ENCODE results near the gene STK32C.

Gene STK32C

DNA sequence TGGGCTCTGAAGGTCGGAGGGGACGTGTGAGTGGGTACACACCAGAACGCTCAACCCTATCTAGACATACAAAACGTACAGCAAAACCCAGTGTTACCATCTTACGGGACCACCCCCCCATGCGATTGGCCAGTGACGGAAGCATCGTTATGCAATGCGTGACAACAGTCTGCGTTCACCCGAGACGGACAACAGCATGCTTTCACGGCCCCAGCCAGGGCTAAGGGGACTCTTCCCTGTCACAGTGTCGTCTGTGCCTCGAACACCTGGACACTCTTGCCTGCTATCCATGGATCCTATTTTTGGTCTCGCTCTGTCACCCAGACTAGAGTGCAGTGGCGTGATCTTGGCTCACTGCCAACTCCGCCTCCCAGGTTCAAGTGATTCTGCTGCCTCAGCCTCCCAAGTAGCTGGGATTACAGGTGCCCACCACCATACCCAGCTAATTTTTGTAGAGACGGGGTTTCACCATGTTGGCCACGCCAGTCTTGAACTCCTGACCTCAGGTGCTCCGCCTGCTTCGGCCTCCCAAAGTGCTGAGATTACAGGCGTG is 97.7 kb downstream of the STK32C start:
- no peak for DNase-seq (ENCODE audit: low spot score)

GRCh38 chr10:132209130-132209529 is 98.6 kb downstream of the STK32C start:
- no peak for DNase-seq (ENCODE audit: low spot score)

GRCh38 chr10:132208462-132209050 is 99.2 kb downstream of the STK32C start:
- no peak for DNase-seq (ENCODE audit: low spot score)

DNA sequence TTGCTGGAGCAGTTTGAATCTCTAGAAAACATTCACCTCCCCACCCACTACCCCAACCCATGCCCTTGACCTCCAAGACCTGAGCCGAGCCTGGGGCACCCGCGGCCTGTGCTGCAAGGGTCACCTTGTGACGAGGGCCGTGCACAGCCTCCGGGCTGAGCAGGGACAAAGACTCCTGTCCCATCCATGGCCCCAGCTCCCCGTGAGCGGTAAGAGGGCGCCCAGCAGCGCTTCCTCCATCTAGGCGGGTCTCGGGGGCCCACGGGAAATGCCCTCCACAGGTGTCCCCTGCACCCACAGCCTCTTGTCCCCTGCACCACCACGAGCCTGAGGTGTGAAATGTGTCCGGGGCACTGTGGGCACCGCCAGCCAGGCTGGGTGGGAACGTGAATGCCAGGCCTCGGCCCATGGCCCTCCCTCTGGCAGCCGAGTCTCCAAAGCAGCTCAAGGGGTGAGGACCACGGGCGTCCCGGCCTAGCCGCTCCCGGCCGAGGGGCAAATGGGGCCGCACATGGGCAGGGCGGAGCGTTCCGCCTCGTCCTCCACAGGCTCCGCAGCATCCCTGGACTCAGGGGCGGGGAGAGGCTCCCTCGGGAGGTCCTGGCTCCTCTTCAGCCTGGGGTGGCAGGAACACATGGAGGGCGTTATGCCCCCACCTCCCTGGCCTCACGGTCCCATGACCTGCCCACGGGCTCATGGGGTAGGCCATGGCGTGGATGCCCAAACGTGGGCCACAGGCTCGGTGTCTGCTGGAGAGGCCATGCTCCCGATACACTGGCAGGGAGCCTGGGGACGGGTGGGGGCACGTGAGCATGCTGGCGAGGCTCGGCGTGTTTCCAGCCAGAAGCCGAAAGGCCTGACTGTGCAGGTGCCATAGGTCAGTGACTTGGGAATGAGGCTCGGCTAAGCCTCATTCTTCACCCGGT is 100.0 kb downstream of the STK32C start:
- DNase-seq (ENCODE audit: low spot score): no peak

DNA sequence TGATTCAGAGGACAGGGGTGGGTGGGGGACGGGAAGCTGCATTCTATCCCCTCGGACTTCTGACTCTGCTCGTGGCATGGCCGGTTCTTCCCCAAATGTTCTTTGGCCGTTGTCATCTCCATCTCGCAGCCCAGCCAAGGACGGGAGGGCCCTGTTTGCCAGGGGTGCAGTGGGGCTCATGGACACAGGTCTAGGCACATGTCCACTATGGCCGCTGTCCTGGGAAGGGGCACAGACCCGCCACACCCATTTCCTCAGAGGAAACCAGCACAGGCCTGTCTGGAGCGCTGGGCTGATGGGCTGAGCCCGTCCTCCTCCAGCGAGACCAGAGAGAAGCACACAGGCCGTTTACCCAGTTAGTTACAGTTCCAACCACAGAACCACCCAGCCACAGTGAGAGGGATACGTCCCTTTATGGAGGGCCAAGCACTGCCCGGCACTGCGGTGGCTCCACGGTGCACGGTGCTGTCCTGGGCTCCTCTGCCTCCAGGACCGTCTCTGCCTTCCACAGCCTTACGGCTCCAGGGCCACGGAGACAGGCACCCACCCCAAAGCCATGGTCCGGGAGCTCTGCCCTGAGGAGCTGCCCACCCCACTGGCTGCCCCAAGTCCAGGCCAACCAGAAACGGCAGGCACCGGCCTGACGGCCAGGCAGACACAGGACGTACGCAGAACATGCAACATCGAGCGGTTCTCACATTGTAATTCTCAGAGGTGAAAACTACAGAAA is 100.8 kb downstream of the STK32C start:
- DNase-seq (ENCODE audit: low spot score): no peak

DNA sequence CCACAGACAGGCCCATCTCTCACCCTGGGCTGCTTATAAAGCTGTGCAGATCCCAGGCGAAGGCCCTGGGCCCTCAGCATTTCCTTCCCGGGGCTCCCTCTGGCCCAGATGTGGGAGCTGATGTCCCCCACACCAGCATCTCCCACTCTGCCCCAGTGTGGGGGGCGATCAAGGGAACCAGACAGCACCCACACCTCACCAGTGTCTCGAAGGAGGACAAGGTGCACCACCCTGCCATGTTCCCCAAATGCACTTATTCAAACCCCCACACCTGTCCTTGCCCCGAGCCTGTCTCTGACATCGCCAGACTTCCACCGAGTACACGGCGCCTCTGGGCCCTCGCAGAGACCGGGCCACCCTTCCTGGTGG is 101.4 kb downstream of the STK32C start:
- no peak for DNase-seq (ENCODE audit: low spot score)

- DNase-seq (ENCODE audit: low spot score): no peak
Measured at GRCh38 chr10:132205650-132206376, 101.9 kb downstream of the STK32C start.

GRCh38 chr10:132204781-132205473 is 102.8 kb downstream of the STK32C start:
- DNase-seq (ENCODE audit: low spot score): no peak

DNA sequence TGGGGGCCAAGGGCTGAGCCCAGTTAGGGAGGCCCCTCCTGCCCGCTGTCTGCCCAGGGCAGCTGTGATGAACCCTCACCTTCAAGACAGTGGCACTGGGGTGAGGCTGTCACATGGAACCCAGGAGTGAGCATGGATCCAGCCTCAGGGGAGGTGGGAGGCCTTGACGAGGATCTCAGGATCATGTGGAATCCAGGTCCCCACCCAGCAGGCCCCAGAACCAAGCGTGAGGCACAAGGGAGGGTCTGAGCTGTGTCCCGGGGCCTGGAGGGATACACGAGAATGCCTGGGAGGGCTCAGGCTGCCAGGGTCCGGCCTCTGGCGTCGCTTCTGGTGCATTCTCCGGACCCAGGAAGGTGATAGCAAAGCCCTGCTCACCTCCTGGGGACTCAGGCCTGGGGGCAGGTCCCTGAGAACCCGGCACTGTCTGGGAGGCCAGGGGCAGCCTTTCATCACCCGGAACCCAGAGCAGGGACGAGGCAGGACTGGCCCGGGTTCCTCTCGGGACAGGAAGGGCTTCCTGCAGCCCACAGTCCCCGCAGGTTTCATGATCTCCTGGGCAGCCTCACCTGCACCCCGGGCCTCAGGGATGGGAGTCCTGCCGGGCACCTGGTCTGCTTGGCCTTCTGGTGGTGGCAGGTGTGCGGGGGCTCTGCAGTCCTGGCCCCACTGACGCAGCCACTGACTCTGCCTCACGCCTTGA is 103.5 kb downstream of the STK32C start:
- DNase-seq (ENCODE audit: low spot score): no peak

- DNase-seq (ENCODE audit: low spot score): no peak
Measured at GRCh38 chr10:132203256-132204077, 104.3 kb downstream of the STK32C start.

DNA sequence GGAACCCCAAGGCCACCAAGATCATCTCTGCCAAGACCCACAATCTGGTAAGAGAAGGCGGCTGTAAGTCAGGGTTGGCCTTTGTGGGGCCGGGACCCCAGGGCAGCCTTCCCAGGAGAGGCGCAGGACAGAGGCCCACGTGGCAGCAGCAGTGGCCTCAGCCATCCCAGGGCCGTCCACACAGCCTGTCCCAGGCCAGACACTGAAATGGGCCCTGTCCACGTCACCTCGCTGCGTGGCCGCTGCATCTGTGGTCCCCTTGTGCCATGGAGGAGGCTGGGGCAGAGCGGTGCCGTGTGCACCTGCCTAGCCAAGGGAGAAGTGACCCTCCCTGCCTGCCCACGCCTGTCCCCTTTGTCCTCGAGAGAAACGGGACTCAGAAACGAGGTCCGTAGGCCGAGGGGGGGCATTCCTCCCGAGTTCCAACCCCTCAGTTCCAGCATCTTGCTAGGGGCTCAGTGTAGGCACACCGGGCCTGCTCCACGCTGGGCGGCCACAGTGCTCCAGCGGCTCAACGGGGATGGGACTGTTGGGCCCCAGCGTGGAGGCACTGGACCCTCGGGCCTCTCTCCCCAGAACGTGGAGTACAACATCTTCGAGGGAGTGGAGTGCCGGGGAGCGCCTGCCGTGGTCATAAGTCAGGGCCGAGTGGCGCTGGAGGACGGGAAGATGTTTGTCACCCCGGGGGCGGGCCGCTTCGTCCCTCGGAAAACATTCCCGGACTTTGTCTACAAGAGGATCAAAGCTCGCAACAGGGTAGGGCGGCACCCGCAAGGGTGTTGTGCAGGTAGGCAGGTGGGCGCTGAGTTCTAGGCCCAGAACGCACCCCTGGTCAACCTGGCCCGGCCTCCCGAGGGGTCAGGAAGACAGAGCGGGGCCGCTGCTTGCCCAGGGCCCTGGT is 105.4 kb downstream of the STK32C start:
- DNase-seq (ENCODE audit: low spot score): no peak

GRCh38 chr10:132201111-132201969 is 106.4 kb downstream of the STK32C start:
- DNase-seq (ENCODE audit: low spot score): no peak

- DNase-seq (ENCODE audit: low spot score): no peak
Measured at GRCh38 chr10:132200344-132201110, 107.2 kb downstream of the STK32C start.

- no peak for DNase-seq (ENCODE audit: low spot score)
Measured at GRCh38 chr10:132199854-132200311, 107.9 kb downstream of the STK32C start.

GRCh38 chr10:132199268-132199853 is 108.4 kb downstream of the STK32C start:
- DNase-seq (ENCODE audit: low spot score): no peak

GRCh38 chr10:132198381-132199181 is 109.2 kb downstream of the STK32C start:
- no peak for DNase-seq (ENCODE audit: low spot score)
